Gastroesophageal sphincter (tissue), 4 donors: Measurements from ENCODE around the gene SPRR1B. TPM values are rescaled to one million over a fixed set of nuclear protein-coding genes. Genes with fewer than 3 reads are reported as not detected.

ENCODE experiments used
- ATAC-seq: fragments of 150-250 bp; one replicate; pipeline ENCODE4 v1.9.1; 2016; ENCODE audit warnings: mild to moderate bottlenecking, moderate library complexity
- H3K27ac ChIP-seq, 4 donors: fragments of 200-600 bp; sonication (generic) in 3 of 4; 1 replicate in 3 of 4; 2 replicates in 1 of 4; pipeline ENCODE4 v1.5.1; 2016 to 2019
- H3K27me3 ChIP-seq: fragments of 200-600 bp; sonication (generic); one replicate; pipeline ENCODE4 v1.5.1; 2019
- H3K36me3 ChIP-seq, 2 donors: fragments of 200-600 bp; sonication (generic); one replicate each; pipeline ENCODE4 v1.5.1; 2019; ENCODE audit warnings: control low read depth in 1 of 2
- H3K4me1 ChIP-seq, 3 donors: fragments of 200-600 bp; sonication (generic); 1 replicate in 2 of 3; 2 replicates in 1 of 3; pipeline ENCODE4 v1.5.1; 2016 to 2019; ENCODE audit warnings: control low read depth in 2 of 3
- H3K4me3 ChIP-seq, 2 donors: fragments of 200-600 bp; sonication (generic); one replicate each; pipeline ENCODE4 v1.5.1; 2019; ENCODE audit warnings: mild to moderate bottlenecking in 1 of 2, moderate library complexity in 1 of 2
- H3K9me3 ChIP-seq, 3 donors: fragments of 200-600 bp; sonication (generic); one replicate each; pipeline ENCODE4 v1.5.1; 2017 to 2019; ENCODE audit warnings: control low read depth in 2 of 3
- CTCF ChIP-seq, 4 experiments: fragments of 200-600 bp in 2 of 4; fragments of 450-650 bp in 2 of 4; sonication (generic) in 1 of 4; IDR thresholded peaks; one replicate each; pipeline ENCODE4 v1.5.1; 2017 to 2019; ENCODE audit warnings: antibody characterized with exemption in 4 of 4, mild to moderate bottlenecking in 2 of 4, moderate library complexity in 2 of 4
- EP300 ChIP-seq: sonication (generic); formaldehyde crosslinking; IDR thresholded peaks from one replicate; pipeline ENCODE4 v1.6.1; 2017; ENCODE audit warnings: antibody characterized with exemption, mild to moderate bottlenecking
- POLR2A ChIP-seq, 2 donors: fragments of 450-650 bp; IDR thresholded peaks; one replicate each; pipeline ENCODE4 v1.6.1; 2017; ENCODE audit warnings: antibody characterized with exemption in 2 of 2, mild to moderate bottlenecking in 2 of 2, moderate library complexity in 1 of 2
- POLR2AphosphoS5 ChIP-seq: sonication (generic); formaldehyde crosslinking; IDR thresholded peaks from one replicate; pipeline ENCODE4 v1.6.1; 2017; ENCODE audit warnings: antibody characterized with exemption
- WGBS, 2 donors: methylation state at CpG; one replicate each; pipeline ENCODE4 v1.1.5; 2018; ENCODE audit warnings: low coverage in 1 of 2; 5-methylcytosine and 5-hydroxymethylcytosine counted together
- total RNA-seq, 4 donors: library from RNA; depleted of rRNA; stranded (reverse); fragments of >200 nt; gene quantifications; one replicate each; pipeline ENCODE4 v1.1.0, GENCODE V29; 2016

SPRR1B gene
- total RNA-seq, 4 donors from 2014 or later = 15.1 to 30.0 TPM; not detected in 2

- no peak for TF ChIP-seq POLR2A (IDR thresholded peaks at IDR 0.05)
- TF ChIP-seq CTCF (IDR thresholded peaks at IDR 0.05) = no peak
- no peak for TF ChIP-seq POLR2AphosphoS5
- TF ChIP-seq EP300 = no peak
- no peak for ATAC-seq
- H3K4me1 ChIP-seq = no peaks in the 10 kb centered on the region
- no peak overlapping the region for H3K4me3 ChIP-seq
- no peaks in the 10 kb centered on the region for H3K27me3 ChIP-seq
- no peak overlapping the region for H3K27ac ChIP-seq
- WGBS, 2 donors = 20 to 51% methylated on average over 1 to 2 of the region's 2 CpGs
- H3K9me3 ChIP-seq = no peaks in the 10 kb centered on the region
- H3K36me3 ChIP-seq = no peaks in the 10 kb centered on the region
Measured at GRCh38 chr1:153058154-153058553, 27.2 kb downstream of the SPRR1B start.

DNA sequence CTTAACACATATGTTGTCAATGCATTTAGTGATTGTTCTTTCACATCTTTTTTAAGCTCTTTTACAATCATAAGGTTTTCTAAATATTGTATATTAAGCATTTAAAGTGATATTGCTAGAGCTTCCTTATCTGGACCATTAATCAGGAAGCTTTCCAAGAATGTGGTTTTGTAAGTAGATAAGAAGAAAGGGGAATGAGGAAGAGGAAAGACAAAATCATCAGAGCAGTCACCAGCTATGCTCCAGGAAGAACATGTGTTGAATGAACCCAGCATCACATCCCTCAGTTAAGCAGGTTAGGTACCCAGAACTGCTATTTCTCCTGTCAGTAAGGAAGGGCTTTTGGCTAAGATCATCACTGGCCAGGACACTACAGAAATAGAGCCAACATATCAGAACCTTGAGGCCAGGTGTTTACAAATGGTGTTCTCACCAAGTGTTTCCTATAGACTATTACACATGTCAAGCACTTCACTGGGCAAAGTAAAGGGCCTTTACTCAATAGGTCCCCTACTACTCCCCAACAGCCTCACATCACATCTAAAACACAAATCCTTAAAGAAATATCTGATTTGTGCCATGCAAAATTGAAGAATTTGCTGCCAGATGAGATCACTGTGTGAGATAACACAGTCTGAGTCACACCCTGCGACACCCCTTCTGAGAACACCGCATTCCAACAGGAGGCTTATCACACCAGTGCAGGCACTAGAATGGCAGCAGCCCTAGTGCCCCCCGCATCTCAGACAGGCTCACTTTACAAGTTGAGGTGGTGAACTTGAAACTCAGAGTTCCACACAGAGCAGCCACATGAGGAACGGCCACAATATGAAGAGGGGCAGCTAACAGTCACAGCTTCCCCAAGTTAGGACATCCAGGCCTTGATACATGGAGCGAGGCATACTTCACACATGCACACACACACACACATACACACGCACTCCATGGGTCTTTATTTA lies 28.1 kb downstream of the SPRR1B start:
- Histone ChIP-seq H3K36me3 (no peaks in the 10 kb centered on the region), H3K4me1 (no peaks in the 10 kb centered on the region), H3K27me3 (no peaks in the 10 kb centered on the region), H3K9me3 (no peaks in the 10 kb centered on the region), H3K27ac (no peak overlapping the region), H3K4me3 (no peak overlapping the region)
- no peak for ATAC-seq
- TF ChIP-seq CTCF (IDR thresholded peaks at IDR 0.05) (no peak), POLR2A (IDR thresholded peaks at IDR 0.05) (no peak), EP300 (no peak), POLR2AphosphoS5 (no peak)
- WGBS, 2 donors = 59 to 75% methylated on average over 3 to 6 of the region's 6 CpGs

GRCh38 chr1:153070243-153070642 lies 39.2 kb downstream of the SPRR1B start:
- Histone ChIP-seq H3K36me3 (no peaks in the 10 kb centered on the region), H3K4me1 (no peaks in the 10 kb centered on the region), H3K9me3 (no peaks in the 10 kb centered on the region), H3K27me3 (no peaks in the 10 kb centered on the region), H3K27ac (no peak overlapping the region), H3K4me3 (no peak overlapping the region)
- 49 to 100% methylated on average over 1 to 2 of the region's 2 CpGs for WGBS, 2 donors
- TF ChIP-seq CTCF (IDR thresholded peaks at IDR 0.05) = no peak
- TF ChIP-seq POLR2AphosphoS5 = no peak
- TF ChIP-seq POLR2A (IDR thresholded peaks at IDR 0.05) = no peak
- no peak for TF ChIP-seq EP300
- no peak for ATAC-seq

- Histone ChIP-seq H3K36me3 (no peaks in the 10 kb centered on the region), H3K9me3 (no peaks in the 10 kb centered on the region), H3K4me1 (no peaks in the 10 kb centered on the region), H3K4me3 (no peak within 1 kb of the TSS), H3K27ac (no peak within 1 kb of the TSS), H3K27me3 (no peaks in the 10 kb centered on the region)
- TF ChIP-seq CTCF (IDR thresholded peaks at IDR 0.05) (no peak), POLR2AphosphoS5 (no peak), POLR2A (IDR thresholded peaks at IDR 0.05) (no peak), EP300 (no peak)
- WGBS, 2 donors = 93% methylated on average over 2 of the region's 2 CpGs; no CpG with 5 or more reads in 1 of the 2 donors
- ATAC-seq = no peak
Measured at GRCh38 chr1:153071511-153071910, 40.5 kb downstream of the SPRR1B start, which contains the start of gene SPRR2B. TSS of gene SPRR2B (minus strand) at chr1:153071611. CDS start at chr1:153070839, 772 bp downstream.
